Neuronal stem cell (in vitro differentiated cells): ENCODE results near the gene ZNF438.

Experiments used
- DNase-seq: peaks from one replicate; pipeline ENCODE4 v3.0.0-alpha.2; 2013; ENCODE audit warnings: low spot score
- H2AFZ ChIP-seq: one replicate; pipeline ENCODE4 v1.6.1; 2013; ENCODE audit warnings: mild to moderate bottlenecking, low read length, inconsistent platforms
- H2AK5ac ChIP-seq: 2 replicates; pipeline ENCODE4 v1.6.1; 2013; ENCODE audit warnings: low read depth, mild to moderate bottlenecking, inconsistent platforms, low read length, moderate library complexity, mixed read lengths
- H2BK120ac ChIP-seq: 2 replicates; pipeline ENCODE4 v1.6.1; 2013; ENCODE audit warnings: low read depth, mild to moderate bottlenecking, inconsistent platforms, low read length, moderate library complexity, mixed read lengths
- H2BK12ac ChIP-seq: one replicate; pipeline ENCODE4 v1.6.1; 2013; ENCODE audit warnings: low read length, inconsistent platforms
- H2BK15ac ChIP-seq: 2 replicates; pipeline ENCODE4 v1.6.1; 2013; ENCODE audit warnings: mild to moderate bottlenecking, low read length, inconsistent platforms, mixed read lengths
- H2BK5ac ChIP-seq: one replicate; pipeline ENCODE4 v1.6.1; 2013; ENCODE audit warnings: inconsistent platforms, mild to moderate bottlenecking, low read length, moderate library complexity
- H3K14ac ChIP-seq: one replicate; pipeline ENCODE4 v1.6.1; 2013; ENCODE audit warnings: low read length, inconsistent platforms
- H3K18ac ChIP-seq: 2 replicates; pipeline ENCODE4 v1.6.1; 2013; ENCODE audit warnings: low read length, inconsistent platforms
- H3K23ac ChIP-seq: 2 replicates; pipeline ENCODE4 v1.6.1; 2013; ENCODE audit warnings: low read depth, mild to moderate bottlenecking, mixed read lengths, low read length, inconsistent platforms; ENCODE audit not compliant: poor library complexity
- H3K27ac ChIP-seq: replicated peaks from 3 replicates; pipeline ENCODE4 v1.5.1; 2013; ENCODE audit warnings: low read length, inconsistent platforms
- H3K27me3 ChIP-seq, 3 experiments: 2 replicates each; pipeline ENCODE4 v1.6.1; 2013; ENCODE audit warnings: low read length in 3 of 3, mild to moderate bottlenecking in 2 of 3, inconsistent platforms in 1 of 3, low read depth in 1 of 3, mixed read lengths in 1 of 3, moderate library complexity in 1 of 3; ENCODE audit not compliant: control insufficient read depth in 3 of 3, insufficient read depth in 3 of 3
- H3K36me3 ChIP-seq, 2 donors: replicated peaks in 1 of 2; 2 replicates each; pipeline ENCODE4 v1.6.1; 2013; ENCODE audit warnings: low read length in 2 of 2; ENCODE audit not compliant: control insufficient read depth in 2 of 2, insufficient read depth in 2 of 2
- H3K4ac ChIP-seq: 2 replicates; pipeline ENCODE4 v1.6.1; 2013; ENCODE audit warnings: inconsistent platforms, mild to moderate bottlenecking, low read length, moderate library complexity
- H3K4me1 ChIP-seq, 2 donors: 1 replicate in 1 of 2; 2 replicates in 1 of 2; pipeline ENCODE4 v1.6.1; 2013; ENCODE audit warnings: low read length in 2 of 2, low read depth in 1 of 2; ENCODE audit not compliant: control insufficient read depth in 2 of 2, insufficient read depth in 1 of 2
- H3K4me2 ChIP-seq: one replicate; pipeline ENCODE4 v1.6.1; 2013; ENCODE audit warnings: mild to moderate bottlenecking, low read length, inconsistent platforms; ENCODE audit not compliant: insufficient read depth, poor library complexity, severe bottlenecking
- H3K4me3 ChIP-seq, 2 donors: 2 replicates each; pipeline ENCODE4 v1.5.1; 2013; ENCODE audit warnings: low read length in 2 of 2, mild to moderate bottlenecking in 2 of 2, inconsistent platforms in 1 of 2, moderate library complexity in 1 of 2
- H3K79me1 ChIP-seq: one replicate; pipeline ENCODE4 v1.6.1; 2013; ENCODE audit warnings: low read depth, mild to moderate bottlenecking, inconsistent platforms, low read length, moderate library complexity
- H3K9ac ChIP-seq: one replicate; pipeline ENCODE4 v1.6.1; 2013; ENCODE audit warnings: mild to moderate bottlenecking, low read depth, low read length, inconsistent platforms; ENCODE audit not compliant: poor library complexity
- H3K9me3 ChIP-seq, 2 donors: replicated peaks in 1 of 2; 2 replicates each; pipeline versions ENCODE3 to v1.6.1; 2013; ENCODE audit warnings: low read length in 2 of 2, mild to moderate bottlenecking in 2 of 2, inconsistent platforms in 1 of 2, low read depth in 1 of 2, mixed read lengths in 1 of 2, moderate library complexity in 1 of 2; ENCODE audit not compliant: control insufficient read depth in 2 of 2, insufficient read depth in 1 of 2
- H4K8ac ChIP-seq: one replicate; pipeline ENCODE4 v1.6.1; 2013; ENCODE audit warnings: low read depth, mild to moderate bottlenecking, inconsistent platforms, low read length, moderate library complexity
- H4K91ac ChIP-seq: one replicate; pipeline ENCODE4 v1.6.1; 2013; ENCODE audit warnings: low read length, low read depth, mild to moderate bottlenecking, inconsistent platforms; ENCODE audit not compliant: poor library complexity
- WGBS, 2 donors: extraction: QIAGEN DNeasy Blood & Tissue Kit; methylation state at CpG; one replicate each; pipeline ENCODE4 v1.1.7; 2013; ENCODE audit warnings: missing lambda C conversion rate in 2 of 2, mixed read lengths in 1 of 2; ENCODE audit not compliant: insufficient read length in 2 of 2, insufficient replicate concordance in 1 of 2; ENCODE audit errors: extremely low coverage in 2 of 2; 5-methylcytosine and 5-hydroxymethylcytosine counted together

ZNF438 gene

DNA sequence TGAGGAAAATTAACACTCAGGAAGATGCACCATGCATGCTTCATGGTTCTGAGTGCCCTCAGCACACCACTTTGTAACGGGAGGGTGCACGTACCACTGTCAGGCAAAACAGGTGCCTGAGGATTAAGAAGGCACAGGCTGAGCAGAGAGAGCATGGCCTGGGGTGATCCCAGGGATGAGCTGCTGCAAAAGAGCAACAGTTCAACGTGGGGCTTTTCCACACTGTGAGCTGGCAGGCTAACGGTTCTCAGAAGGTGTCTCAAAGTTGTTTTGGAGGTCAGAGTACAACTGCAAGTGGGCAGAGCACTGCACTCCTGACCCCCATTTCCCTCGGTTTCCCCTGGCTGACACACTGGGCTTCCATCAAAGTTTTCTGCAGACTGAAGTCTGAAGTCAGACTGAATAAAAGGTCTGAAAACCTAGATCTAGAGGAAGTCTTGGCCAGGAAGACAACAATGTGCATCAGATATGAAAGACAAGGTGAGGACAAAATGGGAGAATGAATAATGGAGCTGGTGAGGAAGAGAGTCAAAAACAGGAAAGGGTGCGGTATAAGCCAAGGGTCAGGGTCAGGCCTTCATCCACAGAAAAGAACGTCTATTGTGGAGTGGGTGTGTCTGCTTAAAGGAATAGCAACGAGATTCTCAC is 20.5 kb downstream of the ZNF438 start:
- no peak overlapping the region for H3K9ac ChIP-seq
- no peak overlapping the region for H2AFZ ChIP-seq
- no peak overlapping the region for H2BK120ac ChIP-seq
- no CpG with 5 or more reads among the region's 8 CpGs for WGBS, 2 donors
- H4K91ac ChIP-seq = no peak overlapping the region
- no peak overlapping the region for H2AK5ac ChIP-seq
- no peak overlapping the region for H3K23ac ChIP-seq
- H2BK5ac ChIP-seq = no peak overlapping the region
- H2BK12ac ChIP-seq = no peak overlapping the region
- H4K8ac ChIP-seq = no peak overlapping the region
- H3K36me3 ChIP-seq = no peaks in the 10 kb centered on the region
- no peaks in the 10 kb centered on the region for H3K79me1 ChIP-seq
- no peak overlapping the region for H3K4me3 ChIP-seq
- no peaks in the 10 kb centered on the region for H3K9me3 ChIP-seq
- no peak overlapping the region for H3K4ac ChIP-seq
- H3K4me2 ChIP-seq = no peak overlapping the region
- no peak for DNase-seq
- no peak overlapping the region for H3K14ac ChIP-seq
- no peak overlapping the region for H2BK15ac ChIP-seq
- no peaks in the 10 kb centered on the region for H3K27me3 ChIP-seq
- H3K4me1 ChIP-seq = peaks cover 0 to 5% of the 10 kb centered on the region in 2 donors
- no peak overlapping the region for H3K27ac ChIP-seq
- peak overlapping the region; percentile 16 for H3K18ac ChIP-seq

DNA sequence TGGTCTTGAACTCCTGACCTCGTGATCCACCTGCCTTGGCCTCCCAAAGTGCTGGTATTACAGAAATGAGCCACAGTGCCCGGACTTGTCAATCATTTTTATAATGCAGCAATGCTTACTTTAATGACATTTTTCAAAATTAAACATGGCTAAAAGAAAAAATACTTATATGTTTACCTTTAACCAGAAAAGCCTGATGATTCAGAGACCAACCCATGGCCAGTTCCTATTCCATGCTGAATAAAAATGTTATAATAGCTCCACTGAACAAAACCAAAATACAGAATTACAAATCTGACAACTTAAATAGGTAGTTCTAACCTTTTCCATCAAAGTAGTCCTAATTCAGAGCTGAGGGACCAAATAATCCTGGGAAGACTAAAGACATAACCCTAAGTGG is 21.6 kb downstream of the ZNF438 start:
- Histone ChIP-seq H4K91ac (no peak overlapping the region), H3K4me1 (peaks cover 0 to 5% of the 10 kb centered on the region in 2 donors), H3K4me3 (no peak overlapping the region), H3K18ac (no peak overlapping the region), H3K27ac (no peak overlapping the region), H3K27me3 (no peaks in the 10 kb centered on the region), H3K9ac (no peak overlapping the region), H4K8ac (no peak overlapping the region), H2BK120ac (no peak overlapping the region), H3K23ac (no peak overlapping the region), H3K14ac (no peak overlapping the region), H3K4ac (no peak overlapping the region), H3K79me1 (no peaks in the 10 kb centered on the region), H3K9me3 (no peaks in the 10 kb centered on the region), H2BK5ac (no peak overlapping the region), H2BK12ac (no peak overlapping the region), H3K36me3 (no peaks in the 10 kb centered on the region), H2AFZ (no peak overlapping the region), H3K4me2 (no peak overlapping the region), H2BK15ac (no peak overlapping the region), H2AK5ac (no peak overlapping the region)
- DNase-seq = no peak
- WGBS, 2 donors = no CpG with 5 or more reads among the region's 2 CpGs

DNA sequence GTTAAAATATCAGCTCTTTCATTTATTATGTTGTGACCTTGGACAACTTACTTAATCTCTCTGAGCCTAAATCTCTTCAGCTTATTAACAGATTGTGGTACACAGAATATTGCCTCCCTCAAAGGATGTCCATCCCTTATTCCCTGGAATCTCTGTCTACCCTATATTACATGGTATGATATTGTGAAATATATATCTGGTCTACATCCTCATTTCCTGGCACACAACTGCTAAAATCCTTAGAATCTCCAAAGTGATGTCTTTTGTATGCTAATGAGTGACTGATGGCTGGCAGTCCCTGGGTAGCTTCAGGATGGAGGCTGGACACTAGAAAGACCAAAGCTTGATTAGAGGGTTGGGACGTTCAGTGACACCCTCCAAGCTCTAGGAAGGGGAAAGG is 25.8 kb downstream of the ZNF438 start:
- Histone ChIP-seq H2AFZ (no peak overlapping the region), H3K14ac (peak overlapping the region; percentile 15), H4K8ac (no peak overlapping the region), H2BK12ac (no peak overlapping the region), H4K91ac (no peak overlapping the region), H3K27ac (no peak overlapping the region), H2BK15ac (no peak overlapping the region), H2BK5ac (no peak overlapping the region), H3K4ac (no peak overlapping the region), H3K36me3 (no peaks in the 10 kb centered on the region), H3K18ac (no peak overlapping the region), H3K9me3 (no peaks in the 10 kb centered on the region), H3K23ac (no peak overlapping the region), H3K9ac (no peak overlapping the region), H3K27me3 (no peaks in the 10 kb centered on the region), H2BK120ac (no peak overlapping the region), H3K4me3 (no peak overlapping the region), H3K4me1 (peaks cover 0 to under 1% of the 10 kb centered on the region in 2 donors), H3K4me2 (no peak overlapping the region), H3K79me1 (no peaks in the 10 kb centered on the region), H2AK5ac (no peak overlapping the region)
- DNase-seq = no peak
- WGBS, 2 donors = no CpG with 5 or more reads among the region's 1 CpG

DNA sequence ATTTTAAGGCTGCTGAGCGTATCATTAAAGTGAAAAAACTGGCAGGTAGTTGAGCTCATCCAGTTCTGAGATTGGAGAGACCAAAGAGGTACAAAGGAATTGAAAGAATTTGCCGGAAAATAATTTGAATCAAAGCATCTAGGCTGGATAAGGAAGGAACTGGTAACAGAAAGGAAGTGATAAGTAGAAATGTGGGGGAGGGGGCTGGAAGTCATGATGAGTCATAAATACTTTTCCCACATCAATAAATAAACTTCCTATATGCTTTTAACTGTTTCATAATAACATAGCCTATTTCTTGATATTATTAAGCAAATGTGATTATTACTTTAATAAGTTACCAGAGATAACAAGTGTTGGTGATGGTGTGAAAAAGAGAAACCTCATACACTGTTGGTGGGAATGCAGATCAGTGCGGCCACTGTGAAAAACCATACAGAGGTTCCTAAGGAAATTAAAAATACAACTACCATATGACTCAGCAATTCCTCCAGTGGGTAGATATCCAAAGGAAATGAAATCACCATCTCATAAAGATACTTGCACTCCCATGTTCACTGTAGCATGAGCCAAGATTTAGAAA is 27.0 kb downstream of the ZNF438 start:
- H3K4ac ChIP-seq = no peak overlapping the region
- H3K9ac ChIP-seq = no peak overlapping the region
- no peak for DNase-seq
- H2BK12ac ChIP-seq = no peak overlapping the region
- H2AFZ ChIP-seq = no peak overlapping the region
- no peaks in the 10 kb centered on the region for H3K36me3 ChIP-seq
- H2BK15ac ChIP-seq = no peak overlapping the region
- H2BK120ac ChIP-seq = no peak overlapping the region
- H4K8ac ChIP-seq = no peak overlapping the region
- H3K23ac ChIP-seq = no peak overlapping the region
- no peak overlapping the region for H2AK5ac ChIP-seq
- no peaks in the 10 kb centered on the region for H3K4me1 ChIP-seq
- no peak overlapping the region for H3K18ac ChIP-seq
- no peaks in the 10 kb centered on the region for H3K79me1 ChIP-seq
- H3K27ac ChIP-seq = no peak overlapping the region
- H3K4me3 ChIP-seq = no peak overlapping the region
- H3K4me2 ChIP-seq = no peak overlapping the region
- no peaks in the 10 kb centered on the region for H3K27me3 ChIP-seq
- WGBS, 2 donors = no CpG with 5 or more reads among the region's 3 CpGs
- no peaks in the 10 kb centered on the region for H3K9me3 ChIP-seq
- no peak overlapping the region for H4K91ac ChIP-seq
- no peak overlapping the region for H3K14ac ChIP-seq
- H2BK5ac ChIP-seq = no peak overlapping the region
